Common myeloid progenitor, CD34-positive (primary cell): ENCODE measurements around the gene SPPL2C.

Experiments
- CTCF ChIA-PET: fragments of 350-600 bp; sonication (Branson Sonifier 250); formaldehyde crosslinking; loops from one replicate; lab custom pipeline; 2021; ENCODE audit warnings: antibody characterized with exemption; lab: Charles Lee
- POLR2A ChIA-PET: fragments of 350-600 bp; sonication (Branson Sonifier 250); formaldehyde crosslinking; loops from one replicate; lab custom pipeline; 2021; ENCODE audit warnings: antibody characterized with exemption; lab: Charles Lee
- DNase-seq, 3 donors: peaks; one replicate each; pipeline versions ENCODE4 v3.0.0 to v3.0.0-alpha.2; 2013
- H3K27ac ChIP-seq, 2 experiments: 1 replicate in 1 of 2; 2 replicates in 1 of 2; pipeline ENCODE4 v1.7.0; 2013; ENCODE audit warnings: inconsistent platforms in 2 of 2, low read length in 2 of 2, mild to moderate bottlenecking in 2 of 2, low read depth in 1 of 2, moderate library complexity in 1 of 2; ENCODE audit not compliant: severe bottlenecking in 2 of 2, insufficient read depth in 1 of 2, poor library complexity in 1 of 2
- H3K27me3 ChIP-seq, 5 experiments: replicated peaks in 2 of 5; 1 replicate in 3 of 5; 2 replicates in 2 of 5; pipeline versions ENCODE4 v1.6.1 to v1.7.0; 2013; ENCODE audit warnings: low read length in 4 of 5, mild to moderate bottlenecking in 2 of 5, moderate library complexity in 2 of 5, inconsistent platforms in 1 of 5; ENCODE audit not compliant: insufficient read depth in 5 of 5, control insufficient read depth in 4 of 5
- H3K36me3 ChIP-seq, 4 experiments: 1 replicate in 2 of 4; 2 replicates in 2 of 4; pipeline versions ENCODE4 v1.6.1 to v1.7.0; 2013; ENCODE audit warnings: low read length in 3 of 4, control low read depth in 1 of 4, mild to moderate bottlenecking in 1 of 4; ENCODE audit not compliant: control insufficient read depth in 4 of 4, insufficient read depth in 4 of 4
- H3K4me1 ChIP-seq, 4 experiments: 1 replicate in 3 of 4; 2 replicates in 1 of 4; pipeline versions ENCODE4 v1.6.1 to v1.7.1; 2013; ENCODE audit warnings: low read length in 3 of 4, mild to moderate bottlenecking in 3 of 4, control low read depth in 1 of 4, inconsistent platforms in 1 of 4, moderate library complexity in 1 of 4; ENCODE audit not compliant: control insufficient read depth in 4 of 4, insufficient read depth in 4 of 4; ENCODE audit errors: control extremely low read depth in 1 of 4
- H3K4me3 ChIP-seq, 7 experiments: 1 replicate in 4 of 7; 2 replicates in 3 of 7; pipeline versions ENCODE4 v1.5.1 to v1.7.0; 2013; ENCODE audit warnings: mild to moderate bottlenecking in 7 of 7, low read length in 6 of 7, moderate library complexity in 6 of 7, inconsistent platforms in 2 of 7, low read depth in 2 of 7, control low read depth in 1 of 7; ENCODE audit not compliant: insufficient read depth in 4 of 7, control insufficient read depth in 1 of 7; ENCODE audit errors: extremely low read depth in 1 of 7
- H3K9me3 ChIP-seq, 5 experiments: 1 replicate in 4 of 5; 2 replicates in 1 of 5; pipeline versions ENCODE4 v1.6.1 to v1.7.1; 2013; ENCODE audit warnings: low read length in 4 of 5, mild to moderate bottlenecking in 2 of 5, inconsistent platforms in 1 of 5, low read depth in 1 of 5, moderate library complexity in 1 of 5; ENCODE audit not compliant: control insufficient read depth in 4 of 5, insufficient read depth in 2 of 5; ENCODE audit errors: control extremely low read depth in 1 of 5
- WGBS: methylation state at CpG from one replicate; pipeline ENCODE4 v1.1.5; 2013; ENCODE audit not compliant: insufficient coverage; 5-methylcytosine and 5-hydroxymethylcytosine counted together

SPPL2C gene

DNA sequence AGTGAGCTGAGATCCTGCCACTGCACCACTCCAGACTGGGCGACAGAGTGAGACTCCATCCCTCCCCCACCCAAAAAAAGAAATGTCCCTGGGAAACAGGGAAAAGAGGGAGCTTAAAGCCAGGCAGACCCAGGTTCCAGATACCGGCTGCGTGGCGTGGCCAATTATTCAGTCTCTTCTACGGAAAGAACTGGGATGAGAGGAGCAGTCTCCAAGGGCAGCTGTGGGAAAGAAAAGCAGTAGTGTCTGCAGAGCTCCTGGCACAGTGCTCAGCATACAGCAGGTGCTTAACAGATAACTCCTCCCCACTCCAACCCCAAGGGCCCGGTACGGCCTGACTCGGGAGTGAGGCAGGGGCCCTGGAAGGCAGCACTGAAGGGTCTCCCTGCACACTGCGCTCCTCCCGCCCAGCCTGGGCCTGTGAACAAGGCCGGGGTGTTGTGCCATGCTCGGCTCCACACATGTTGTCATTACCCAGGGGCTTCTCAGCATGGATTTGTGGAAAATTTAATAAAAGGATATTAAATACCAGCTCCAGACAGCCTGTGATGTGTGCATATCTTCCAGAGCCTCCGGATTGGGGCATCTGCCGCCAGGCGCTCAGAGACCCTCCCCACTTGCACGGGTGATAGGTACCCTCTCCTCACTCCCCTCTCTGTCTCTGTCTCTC, 17.6 kb upstream of the SPPL2C start:
- ChIA-PET POLR2A (interaction anchor here (0.5 kb wide), 1 partner anchor 185 kb away, joined by 3 read pairs; no protein-coding TSS in a partner anchor), CTCF (interaction anchor here (0.6 to 3.5 kb wide), 6 partner anchors 9 to 581 kb away, joined by 3 to 19 read pairs (median 4); no protein-coding TSS in a partner anchor)
- Histone ChIP-seq H3K4me3 (no peak overlapping the region), H3K27me3 (no peaks in the 10 kb centered on the region), H3K27ac (no peak overlapping the region), H3K4me1 (peaks cover 0 to 25% (median 11%) of the 10 kb centered on the region in 4 experiments), H3K36me3 (no peaks in the 10 kb centered on the region), H3K9me3 (no peaks in the 10 kb centered on the region)
- 97% methylated on average over 13 of the region's 16 CpGs for WGBS
- no peak for DNase-seq

DNA sequence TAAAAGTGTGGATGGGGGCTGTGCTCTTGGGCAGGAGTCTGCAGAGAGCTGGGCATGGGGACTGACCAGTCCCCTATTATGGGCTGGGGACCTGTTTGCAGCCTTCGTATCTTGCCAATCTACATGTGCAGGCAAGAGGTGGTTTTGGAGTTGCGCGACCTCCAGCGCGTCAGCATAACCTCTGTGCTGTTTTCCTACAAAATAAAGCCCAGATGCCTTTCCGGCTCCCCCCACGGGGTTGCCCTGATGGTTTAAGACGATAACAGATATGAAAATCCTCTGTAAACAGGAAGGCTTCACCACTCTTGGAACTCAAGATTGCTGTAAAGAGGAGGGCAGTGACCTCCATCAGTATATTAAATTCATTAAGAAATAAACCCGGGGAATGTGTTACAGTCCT, 16.5 kb upstream of the SPPL2C start:
- Histone ChIP-seq H3K27ac (no peak overlapping the region), H3K36me3 (no peaks in the 10 kb centered on the region), H3K4me1 (peaks cover 0 to 25% (median 11%) of the 10 kb centered on the region in 4 experiments), H3K9me3 (no peaks in the 10 kb centered on the region), H3K27me3 (no peaks in the 10 kb centered on the region), H3K4me3 (no peak overlapping the region)
- peak; percentile 42 to 85 (median 84) for DNase-seq
- ChIA-PET CTCF (interaction anchor here (1.1 to 3.5 kb wide), 3 partner anchors 54 to 187 kb away, joined by 3 to 19 read pairs (median 4); no protein-coding TSS in a partner anchor), POLR2A (no interaction called here)
- WGBS = 34% methylated on average over 7 of the region's 9 CpGs

DNA sequence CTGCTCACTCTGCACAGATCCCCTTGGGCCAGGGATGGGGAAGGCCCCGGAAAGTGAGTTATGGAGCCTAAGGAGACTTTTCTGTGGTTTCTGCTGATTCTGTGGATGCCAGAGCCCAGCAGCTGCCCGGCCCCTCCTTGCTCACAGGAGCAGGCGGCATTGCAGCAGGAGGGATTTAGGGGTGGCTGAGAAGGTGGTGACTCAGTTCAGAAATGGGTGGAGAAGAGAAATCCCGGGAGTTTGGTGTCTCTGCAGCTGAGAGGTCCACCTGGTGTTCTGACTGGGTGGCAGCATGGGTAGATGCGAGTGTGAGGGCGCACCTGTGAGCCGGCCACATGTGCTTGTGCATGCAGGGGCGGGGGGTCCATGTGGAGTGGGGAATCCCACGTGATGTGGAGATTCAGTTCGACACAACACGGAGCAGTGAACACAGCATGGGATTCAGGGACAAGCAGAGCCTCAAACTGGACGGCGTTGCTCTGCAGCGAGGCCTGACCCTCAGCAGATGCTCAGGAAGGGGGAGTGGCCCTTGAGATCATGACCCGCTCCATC, 16.0 kb upstream of the SPPL2C start:
- peaks cover 0 to 23% (median 11%) of the 10 kb centered on the region in 4 experiments for H3K4me1 ChIP-seq
- peak in 1 of 3 donors; percentile 28 for DNase-seq
- no peaks in the 10 kb centered on the region for H3K9me3 ChIP-seq
- CTCF ChIA-PET = interaction anchor here (3.5 kb wide), 1 partner anchor 188 kb away, joined by 19 read pairs; no protein-coding TSS in a partner anchor
- H3K36me3 ChIP-seq = no peaks in the 10 kb centered on the region
- no peak overlapping the region for H3K27ac ChIP-seq
- H3K4me3 ChIP-seq = no peak overlapping the region
- POLR2A ChIA-PET = no interaction called here
- H3K27me3 ChIP-seq = no peaks in the 10 kb centered on the region
- 89% methylated on average over 13 of the region's 15 CpGs for WGBS

DNA sequence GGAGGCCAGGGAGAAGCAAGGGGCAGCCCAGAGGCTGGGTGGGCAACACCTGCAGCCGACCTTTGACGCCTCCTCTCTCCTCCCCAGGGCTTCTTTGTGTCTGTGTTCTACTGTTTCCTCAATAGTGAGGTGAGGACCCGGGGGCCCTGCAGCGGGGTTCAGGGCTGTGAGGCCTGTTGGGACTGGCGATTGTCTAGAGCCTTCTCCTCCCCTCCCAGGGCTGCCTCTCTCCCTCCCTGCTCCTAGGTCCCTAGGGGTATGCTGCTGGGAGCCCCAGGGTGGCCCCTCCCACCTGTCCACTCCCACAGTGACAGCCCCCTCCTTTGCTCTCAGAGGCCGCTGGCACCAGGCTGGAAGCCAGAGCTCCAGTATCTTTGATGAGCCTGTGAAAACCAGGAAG, 10.8 kb upstream of the SPPL2C start:
- CTCF ChIA-PET = interaction anchor here (1.0 to 3.6 kb wide), 3 partner anchors 14 to 194 kb away, joined by 3 to 49 read pairs (median 3); no protein-coding TSS in a partner anchor
- POLR2A ChIA-PET = no interaction called here
- no peak for DNase-seq
- no peaks in the 10 kb centered on the region for H3K36me3 ChIP-seq
- H3K4me1 ChIP-seq = peaks cover 0 to 4% (median 1%) of the 10 kb centered on the region in 4 experiments
- no peak overlapping the region for H3K4me3 ChIP-seq
- H3K9me3 ChIP-seq = no peaks in the 10 kb centered on the region
- WGBS = 57% methylated on average over 4 of the region's 6 CpGs
- no peaks in the 10 kb centered on the region for H3K27me3 ChIP-seq
- no peak overlapping the region for H3K27ac ChIP-seq

DNA sequence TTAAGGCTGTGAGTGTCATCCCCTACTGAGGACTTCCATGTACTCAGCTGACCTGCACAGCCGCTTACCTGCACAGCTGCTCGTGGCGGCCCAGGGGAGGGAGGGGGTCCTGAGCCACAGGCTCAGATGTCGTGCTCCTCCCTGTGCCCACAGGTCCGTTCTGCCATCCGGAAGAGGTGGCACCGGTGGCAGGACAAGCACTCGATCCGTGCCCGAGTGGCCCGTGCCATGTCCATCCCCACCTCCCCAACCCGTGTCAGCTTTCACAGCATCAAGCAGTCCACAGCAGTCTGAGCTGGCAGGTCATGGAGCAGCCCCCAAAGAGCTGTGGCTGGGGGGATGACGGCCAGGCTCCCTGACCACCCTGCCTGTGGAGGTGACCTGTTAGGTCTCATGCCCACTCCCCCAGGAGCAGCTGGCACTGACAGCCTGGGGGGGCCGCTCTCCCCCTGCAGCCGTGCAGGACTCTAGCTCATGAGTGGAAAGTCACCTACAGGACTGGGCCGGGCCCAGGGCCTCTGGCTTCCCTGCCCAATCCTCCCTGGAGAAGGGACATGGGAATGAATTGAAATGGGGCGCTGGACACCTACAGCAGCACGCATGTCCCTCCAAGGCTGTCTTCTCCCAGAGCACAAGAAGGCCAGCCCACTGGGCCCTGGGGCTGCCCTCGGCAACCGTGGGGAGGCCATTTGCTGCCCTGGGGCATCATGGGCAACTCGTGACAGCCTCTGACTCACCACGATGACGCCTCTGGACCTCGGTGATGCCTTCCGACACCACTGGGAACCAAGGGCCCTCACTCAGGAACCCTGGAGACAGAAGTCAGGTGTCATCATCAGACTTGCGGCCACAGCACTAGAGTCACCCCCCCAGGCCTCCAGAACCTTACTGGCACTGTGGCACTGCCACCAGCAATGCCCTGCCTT, 9.9 kb upstream of the SPPL2C start:
- Histone ChIP-seq H3K36me3 (no peaks in the 10 kb centered on the region), H3K27me3 (no peaks in the 10 kb centered on the region), H3K27ac (no peak overlapping the region), H3K4me1 (no peaks in the 10 kb centered on the region), H3K4me3 (no peak overlapping the region), H3K9me3 (no peaks in the 10 kb centered on the region)
- DNase-seq = no peak
- 89% methylated on average over 23 of the region's 26 CpGs for WGBS
- ChIA-PET POLR2A (no interaction called here), CTCF (interaction anchor here (1.0 to 2.6 kb wide), 5 partner anchors 12 to 195 kb away, joined by 3 to 13 read pairs (median 3); no protein-coding TSS in a partner anchor)

DNA sequence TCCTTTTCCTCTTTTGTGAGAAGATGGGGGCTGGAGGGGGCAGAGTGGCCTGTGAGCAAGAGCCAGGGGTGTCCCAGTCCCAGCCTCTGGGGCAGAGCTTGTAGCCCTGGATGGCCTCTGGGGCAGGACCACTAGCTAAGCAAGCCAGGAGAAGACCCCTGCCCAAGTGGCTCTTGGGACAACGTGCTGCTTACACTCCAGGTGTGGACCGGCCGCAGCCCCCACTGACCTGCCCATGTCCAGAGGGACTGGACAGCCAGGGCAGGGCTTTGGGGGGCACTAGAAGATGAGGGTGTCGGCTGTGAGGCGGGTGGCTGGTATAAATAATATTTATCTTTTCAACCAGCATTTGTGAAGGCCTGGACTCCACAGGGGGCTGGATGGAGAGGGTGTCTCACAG, 9.2 kb upstream of the SPPL2C start:
- Histone ChIP-seq H3K36me3 (no peaks in the 10 kb centered on the region), H3K4me1 (no peaks in the 10 kb centered on the region), H3K27ac (no peak overlapping the region), H3K9me3 (no peaks in the 10 kb centered on the region), H3K27me3 (no peaks in the 10 kb centered on the region), H3K4me3 (no peak overlapping the region)
- ChIA-PET POLR2A (no interaction called here), CTCF (interaction anchor here (1.1 to 2.6 kb wide), 4 partner anchors 8 to 195 kb away, joined by 3 to 13 read pairs (median 5); no protein-coding TSS in a partner anchor)
- WGBS = 83% methylated on average over 2 of the region's 5 CpGs
- no peak for DNase-seq
